ENCODE measurements around the gene MAGI2. TPM values are rescaled to one million over a fixed set of nuclear protein-coding genes. Genes with fewer than 3 reads are reported as not detected.

MAGI2 gene
- polyA plus RNA-seq, 4 donors, result 8.3 to 40.6 (median 33.9) TPM

GRCh38 chr7:79386688-79387422 is 66.6 kb downstream of the MAGI2 start:
- no peak for DNase-seq (ENCODE audit: low read depth in 4 of 4, low spot score in 3 of 4)

- no peak for DNase-seq (ENCODE audit: low read depth in 4 of 4, low spot score in 3 of 4)
Observed at GRCh38 chr7:79381921-79382320, 71.5 kb downstream of the MAGI2 start.

GRCh38 chr7:79377097-79377496 is 76.4 kb downstream of the MAGI2 start:
- DNase-seq (ENCODE audit: low read depth in 4 of 4, low spot score in 3 of 4), result no peak

GRCh38 chr7:79376299-79377025 is 77.0 kb downstream of the MAGI2 start:
- DNase-seq (ENCODE audit: low read depth in 4 of 4, low spot score in 3 of 4), result no peak

GRCh38 chr7:79361214-79361613 is 92.3 kb downstream of the MAGI2 start:
- DNase-seq (ENCODE audit: low read depth in 4 of 4, low spot score in 3 of 4), result no peak

GRCh38 chr7:79359827-79360226 is 93.6 kb downstream of the MAGI2 start:
- no peak for DNase-seq (ENCODE audit: low read depth in 4 of 4, low spot score in 3 of 4)

- no peak for DNase-seq (ENCODE audit: low read depth in 4 of 4, low spot score in 3 of 4)
Observed at GRCh38 chr7:79357101-79357500, 96.4 kb downstream of the MAGI2 start.

- no peak for DNase-seq (ENCODE audit: low read depth in 4 of 4, low spot score in 3 of 4)
Observed at GRCh38 chr7:79353720-79354468, 99.6 kb downstream of the MAGI2 start.

GRCh38 chr7:79352323-79352722 is 101.1 kb downstream of the MAGI2 start:
- no peak for DNase-seq (ENCODE audit: low read depth in 4 of 4, low spot score in 3 of 4)

- DNase-seq (ENCODE audit: low read depth in 4 of 4, low spot score in 3 of 4), result no peak
Observed at GRCh38 chr7:79347351-79347750, 106.1 kb downstream of the MAGI2 start.

- no peak for DNase-seq (ENCODE audit: low read depth in 4 of 4, low spot score in 3 of 4)
Observed at GRCh38 chr7:79341902-79342301, 111.6 kb downstream of the MAGI2 start.

- DNase-seq (ENCODE audit: low read depth in 4 of 4, low spot score in 3 of 4), result no peak
Observed at GRCh38 chr7:79340212-79340611, 113.3 kb downstream of the MAGI2 start.

- DNase-seq (ENCODE audit: low read depth in 4 of 4, low spot score in 3 of 4), result no peak
Observed at GRCh38 chr7:79339208-79339925, 114.1 kb downstream of the MAGI2 start.

GRCh38 chr7:79337717-79338116 is 115.8 kb downstream of the MAGI2 start:
- DNase-seq (ENCODE audit: low read depth in 4 of 4, low spot score in 3 of 4), result no peak

GRCh38 chr7:79334841-79335240 is 118.6 kb downstream of the MAGI2 start:
- no peak for DNase-seq (ENCODE audit: low read depth in 4 of 4, low spot score in 3 of 4)

- DNase-seq (ENCODE audit: low read depth in 4 of 4, low spot score in 3 of 4), result no peak
Observed at GRCh38 chr7:79334334-79334733, 119.1 kb downstream of the MAGI2 start.

- no peak for DNase-seq (ENCODE audit: low read depth in 4 of 4, low spot score in 3 of 4)
Observed at GRCh38 chr7:79332091-79332490, 121.4 kb downstream of the MAGI2 start.

GRCh38 chr7:79329464-79329863 is 124.0 kb downstream of the MAGI2 start:
- no peak for DNase-seq (ENCODE audit: low read depth in 4 of 4, low spot score in 3 of 4)

- DNase-seq (ENCODE audit: low read depth in 4 of 4, low spot score in 3 of 4), result no peak
Observed at GRCh38 chr7:79320741-79321473, 132.6 kb downstream of the MAGI2 start.

- no peak for DNase-seq (ENCODE audit: low read depth in 4 of 4, low spot score in 3 of 4)
Observed at GRCh38 chr7:79319369-79319768, 134.1 kb downstream of the MAGI2 start.
